Spinal cord (tissue), 10 donors: ENCODE data around the gene CDH23. TPM values are rescaled to one million over a fixed set of nuclear protein-coding genes. Genes with fewer than 3 reads are reported as not detected.

Experiments used
- DNase-seq, 6 donors: peaks; one replicate each; pipeline versions ENCODE4 v3.0.0 to v3.0.0-alpha.2; 2013 to 2015; ENCODE audit warnings: low spot score in 6 of 6, low read depth in 4 of 6
- H3K27ac ChIP-seq: one replicate; pipeline ENCODE4 v1.5.1; 2013; ENCODE audit warnings: low read depth, low read length, control low read depth
- H3K27me3 ChIP-seq: one replicate; pipeline ENCODE4 v1.6.1; 2013; ENCODE audit warnings: low read length; ENCODE audit not compliant: control insufficient read depth, insufficient read depth
- H3K36me3 ChIP-seq: one replicate; pipeline ENCODE4 v1.6.1; 2013; ENCODE audit warnings: low read length; ENCODE audit not compliant: control insufficient read depth, insufficient read depth
- H3K4me1 ChIP-seq: one replicate; pipeline ENCODE4 v1.6.1; 2013; ENCODE audit warnings: low read length; ENCODE audit not compliant: control insufficient read depth, insufficient read depth
- H3K4me3 ChIP-seq: one replicate; pipeline ENCODE4 v1.5.1; 2013; ENCODE audit warnings: low read depth, low read length, control low read depth
- H3K9me3 ChIP-seq: one replicate; pipeline ENCODE4 v1.6.1; 2013; ENCODE audit warnings: low read length; ENCODE audit not compliant: control insufficient read depth, insufficient read depth
- WGBS: methylation state at CpG from one replicate; pipeline ENCODE4 v1.1.5; 2013; ENCODE audit warnings: missing lambda C conversion rate; ENCODE audit not compliant: insufficient coverage; 5-methylcytosine and 5-hydroxymethylcytosine counted together
- long read RNA-seq, 4 donors: transcript quantifications; one replicate each; lab custom pipeline, GENCODE V29; 2026
- polyA plus RNA-seq, 2 donors: library from polyadenylated mRNA; unstranded; fragments of 120-200 nt; gene quantifications; one replicate each; pipeline ENCODE4 v1.2.1, GENCODE V29; 2013; ENCODE audit not compliant: insufficient read length in 2 of 2
- total RNA-seq, 2 donors: library from RNA; depleted of rRNA in 1 of 2; stranded (reverse); fragments of 120-200 nt in 1 of 2; fragments of >200 nt in 1 of 2; gene quantifications; one replicate each; pipeline versions ENCODE4 v1.2.3 to v1.2.4, GENCODE V29; 2013 to 2014
- donor health status: healthy.

Gene CDH23
- total RNA-seq, result 10 to 100 TPM; 15.6 to 16.4 TPM
- 10 to 100 TPM; 21.5 to 24.2 TPM for polyA plus RNA-seq
- long read RNA-seq, donor 1, full-length matches to known transcripts, result 1 of 7 reads
- long read RNA-seq, donor 1, partial matches to known transcripts, result 6 of 7 reads
- long read RNA-seq, donor 1, other reads (novel, unspliced or antisense), result 0 of 7 reads
- long read RNA-seq, donor 2, partial matches to known transcripts, result 0 of 5 reads
- long read RNA-seq, donor 2, other reads (novel, unspliced or antisense), result 5 of 5 reads
- long read RNA-seq, donor 3, partial matches to known transcripts, result 0 of 1 reads
- long read RNA-seq, donor 3, other reads (novel, unspliced or antisense), result 0 of 1 reads
- long read RNA-seq, donor 4, partial matches to known transcripts, result 0 of 15 reads
- long read RNA-seq, donor 4, other reads (novel, unspliced or antisense), result 15 of 15 reads

DNA sequence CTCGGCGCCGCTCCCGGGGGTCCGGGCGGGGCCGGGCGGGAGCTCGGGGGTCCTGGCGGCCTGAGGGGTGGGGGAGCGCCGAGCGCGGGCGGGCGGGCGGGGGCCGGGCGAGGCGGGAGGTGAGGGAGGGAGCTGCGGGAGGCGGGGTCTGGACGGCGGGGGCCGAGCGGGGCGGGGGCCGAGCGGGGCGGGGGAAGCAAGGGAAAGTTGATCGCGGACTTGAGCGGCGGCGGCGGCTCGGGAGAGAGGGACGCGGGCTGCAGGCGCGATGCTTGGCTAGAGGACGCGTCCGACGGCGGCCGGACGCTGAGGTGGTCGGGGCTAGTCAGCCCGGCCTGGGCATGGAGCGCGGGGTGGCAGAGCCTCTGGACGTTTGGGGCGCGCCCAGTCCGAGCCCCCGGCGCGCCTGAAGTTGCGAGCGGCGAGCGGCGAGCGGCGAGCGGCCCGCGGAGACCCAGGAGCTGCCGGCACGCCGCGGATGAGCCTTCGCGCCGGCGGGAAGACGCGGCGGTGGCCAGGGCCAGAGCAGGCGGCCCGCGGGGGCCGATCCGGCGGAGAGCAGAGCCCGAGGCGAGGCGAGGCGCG lies at the start of gene CDH23:
TSS of gene CDH23 (plus strand) at position 210 of the 585 bp plus-strand sequence. CDS start 42,912 bp downstream, outside the sequence.
- DNase-seq, result peak in 2 of 6 donors; percentile 70
- Histone ChIP-seq H3K4me1 (peaks cover 25% of the 10 kb centered on the region), H3K36me3 (no peaks in the 10 kb centered on the region), H3K27ac (no peak within 1 kb of the TSS), H3K9me3 (no peaks in the 10 kb centered on the region), H3K4me3 (peak within 1 kb of the TSS; percentile 34), H3K27me3 (peaks cover 22% of the 10 kb centered on the region)
- WGBS, result under 1% methylated on average over 73 of the region's 91 CpGs

DNA sequence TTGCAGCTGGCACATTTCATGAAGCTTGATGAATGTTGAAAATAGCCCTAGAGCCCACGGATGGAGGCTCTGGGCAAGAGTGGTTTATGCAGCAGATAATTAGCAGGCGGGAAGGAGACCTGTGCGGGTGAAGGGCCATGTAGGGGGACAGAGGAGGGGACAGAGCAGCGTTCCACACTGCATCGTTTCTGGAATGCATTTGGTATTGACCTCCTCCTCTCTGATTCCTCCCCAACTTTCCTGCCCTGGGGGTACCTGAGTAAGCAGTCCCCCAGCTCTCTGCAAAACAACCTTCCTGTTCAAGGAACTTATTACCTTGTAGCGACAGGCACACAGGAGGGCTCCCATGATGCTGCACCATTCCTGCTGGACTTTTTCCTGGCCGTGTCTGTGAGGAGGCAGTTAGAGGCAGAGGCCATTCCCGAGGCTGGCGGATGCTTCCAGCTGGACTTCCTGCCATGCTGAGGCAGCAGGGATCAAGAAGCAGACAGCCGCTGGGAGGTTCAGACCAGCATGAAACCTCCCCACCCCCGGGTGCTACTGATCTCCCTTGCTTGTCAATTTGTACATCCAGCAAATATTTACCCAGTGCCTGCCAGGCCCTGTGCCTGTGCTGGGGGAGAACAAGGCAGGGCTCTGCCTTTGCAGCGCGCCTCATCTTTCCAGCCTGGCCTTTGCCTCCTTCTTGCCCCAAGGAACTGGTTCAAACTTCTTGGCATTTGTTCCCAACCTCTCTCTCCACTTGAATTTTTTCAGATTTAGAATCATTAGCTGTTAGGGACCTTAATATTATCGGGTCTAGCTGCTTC lies 48.9 kb upstream of the CDH23 start:
- peaks cover 9% of the 10 kb centered on the region for H3K36me3 ChIP-seq
- H3K4me1 ChIP-seq, result peaks cover 7% of the 10 kb centered on the region
- H3K27ac ChIP-seq, result no peak overlapping the region
- WGBS, result 70% methylated on average over 10 of the region's 14 CpGs
- H3K4me3 ChIP-seq, result no peak overlapping the region
- H3K9me3 ChIP-seq, result no peaks in the 10 kb centered on the region
- no peak for DNase-seq
- H3K27me3 ChIP-seq, result no peaks in the 10 kb centered on the region

DNA sequence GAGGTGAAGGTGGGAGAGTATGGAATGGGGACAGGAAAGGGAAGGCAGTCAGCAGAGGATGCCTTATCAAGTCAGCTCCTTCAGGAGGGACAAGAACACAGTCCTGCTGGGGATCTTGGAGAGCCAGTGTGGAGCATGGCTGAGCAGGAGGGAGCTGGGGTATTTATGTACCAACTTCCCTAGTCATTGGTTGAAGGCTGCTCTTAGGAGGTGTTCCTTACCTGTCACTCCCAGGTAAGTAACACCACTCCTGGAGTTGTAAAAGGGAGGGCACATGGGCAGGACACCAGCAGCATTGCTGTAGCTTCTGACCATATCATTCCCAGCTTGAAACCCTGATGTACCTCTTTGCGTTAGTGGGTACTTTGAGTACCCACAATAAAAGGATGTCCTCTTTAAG lies 47.9 kb upstream of the CDH23 start:
- no peak overlapping the region for H3K27ac ChIP-seq
- H3K36me3 ChIP-seq, result peaks cover 9% of the 10 kb centered on the region

DNA sequence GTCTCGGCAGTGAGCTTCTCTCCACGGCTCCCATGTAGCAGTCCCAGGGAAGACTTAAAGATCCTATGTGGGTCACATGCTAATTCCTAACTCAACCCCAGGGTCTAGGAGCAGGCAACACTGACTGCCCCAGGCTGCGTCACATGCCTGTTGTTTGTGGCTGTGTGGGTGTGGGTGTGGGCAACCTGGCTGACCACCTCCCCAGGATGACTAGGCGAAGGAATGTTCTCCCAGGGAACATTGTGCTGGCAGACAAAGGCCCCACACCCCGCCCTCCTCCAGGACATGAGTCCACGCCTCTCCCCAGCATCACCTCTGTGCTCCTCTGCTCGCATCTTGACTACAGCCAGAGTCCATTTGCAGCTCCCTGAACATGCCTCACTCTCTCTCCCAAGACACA lies 47.3 kb upstream of the CDH23 start:
- no peak for DNase-seq
- peaks cover 9% of the 10 kb centered on the region for H3K36me3 ChIP-seq
- no peaks in the 10 kb centered on the region for H3K9me3 ChIP-seq
- peaks cover 3% of the 10 kb centered on the region for H3K4me1 ChIP-seq
- H3K27ac ChIP-seq, result no peak overlapping the region
- no peak overlapping the region for H3K4me3 ChIP-seq
- H3K27me3 ChIP-seq, result no peaks in the 10 kb centered on the region
- 98% methylated on average over 6 of the region's 7 CpGs for WGBS

More for the DNA sequence above, 47.9 kb upstream of the CDH23 start:
- no CpG with 5 or more reads among the region's 1 CpG for WGBS
- H3K27me3 ChIP-seq, result no peaks in the 10 kb centered on the region
- no peak overlapping the region for H3K4me3 ChIP-seq
- H3K4me1 ChIP-seq, result peaks cover 9% of the 10 kb centered on the region
- H3K9me3 ChIP-seq, result no peaks in the 10 kb centered on the region
- no peak for DNase-seq

DNA sequence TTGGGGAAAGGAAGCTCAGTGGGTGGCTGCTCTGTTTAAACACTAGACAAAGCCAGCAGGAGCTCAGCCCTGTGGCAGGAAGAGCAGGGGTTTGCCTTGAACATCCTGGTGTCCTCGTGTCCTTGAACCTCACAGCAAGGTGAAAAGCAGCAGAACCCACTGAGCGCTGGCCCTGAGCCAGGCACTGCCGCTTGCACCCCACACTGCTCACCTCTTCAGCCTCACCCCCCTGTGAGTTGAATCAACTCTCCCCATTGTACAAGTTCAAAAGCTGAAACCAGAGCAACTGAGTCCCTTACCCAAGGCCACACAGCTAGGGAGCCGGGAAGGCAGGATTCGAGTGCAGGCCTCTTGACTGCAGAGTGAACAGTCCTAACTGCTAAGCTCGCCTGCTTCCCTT lies 45.6 kb upstream of the CDH23 start:
- Histone ChIP-seq H3K4me3 (no peak overlapping the region), H3K27ac (no peak overlapping the region), H3K4me1 (peaks cover 7% of the 10 kb centered on the region), H3K9me3 (no peaks in the 10 kb centered on the region), H3K27me3 (no peaks in the 10 kb centered on the region), H3K36me3 (peaks cover 9% of the 10 kb centered on the region)
- WGBS, result 77% methylated on average over 6 of the region's 6 CpGs
- DNase-seq, result no peak

DNA sequence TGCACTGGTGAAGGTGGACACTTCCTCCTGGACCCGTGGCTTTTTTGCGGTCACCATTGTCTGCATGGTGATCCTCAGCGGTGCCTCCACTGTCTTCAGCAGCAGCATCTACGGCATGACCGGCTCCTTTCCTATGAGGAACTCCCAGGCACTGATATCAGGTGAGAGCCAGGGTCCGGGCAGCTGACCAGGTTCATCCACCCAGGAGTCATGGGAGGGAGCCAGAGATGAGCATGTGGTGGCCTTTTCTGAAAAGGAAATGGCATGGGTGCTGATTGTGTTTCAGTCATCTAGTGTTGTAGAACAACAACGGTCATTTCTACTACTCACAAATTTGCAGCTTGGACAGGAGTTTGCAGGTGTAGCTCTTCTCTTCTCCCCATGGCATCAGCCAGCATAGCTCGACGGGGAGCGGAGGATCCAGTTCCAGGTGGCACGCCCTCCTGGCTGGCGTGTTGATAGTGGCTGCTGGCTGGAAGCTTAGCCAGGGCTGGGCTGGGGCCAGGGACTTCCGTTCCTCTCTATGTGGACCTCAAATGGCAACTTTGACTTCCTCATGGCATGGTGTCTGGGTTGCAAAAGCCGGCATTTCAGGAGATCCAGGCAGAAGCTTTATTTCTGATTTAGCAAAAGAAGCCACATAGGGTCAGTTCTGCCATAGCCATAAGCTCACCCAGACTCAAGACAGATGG lies 44.9 kb upstream of the CDH23 start:
- no peaks in the 10 kb centered on the region for H3K27me3 ChIP-seq
- H3K36me3 ChIP-seq, result peaks cover 15% of the 10 kb centered on the region
- no peak overlapping the region for H3K27ac ChIP-seq
- H3K4me1 ChIP-seq, result peaks cover 7% of the 10 kb centered on the region
- DNase-seq, result no peak
- no peak overlapping the region for H3K4me3 ChIP-seq
- H3K9me3 ChIP-seq, result no peaks in the 10 kb centered on the region
- WGBS, result 81% methylated on average over 13 of the region's 14 CpGs

DNA sequence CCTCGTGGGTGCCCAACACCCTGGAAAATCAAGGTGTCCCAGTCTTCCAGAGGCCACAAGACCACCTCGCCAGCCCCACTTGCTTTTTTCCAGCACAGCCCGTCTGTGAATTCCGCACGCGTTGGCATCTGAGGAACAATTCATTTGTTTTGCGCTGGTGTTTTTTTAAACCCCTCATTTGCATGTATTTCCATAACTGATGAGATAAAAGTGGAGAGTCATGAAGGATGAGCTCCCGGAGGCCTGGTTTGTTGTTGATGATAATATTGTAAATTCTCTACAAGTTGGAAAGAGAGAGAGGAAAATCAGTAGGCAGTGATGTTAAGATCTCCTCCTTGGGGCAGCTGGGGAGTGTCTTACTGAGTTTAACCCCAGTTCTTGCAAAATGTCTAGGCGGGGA lies 43.1 kb upstream of the CDH23 start:
- no peaks in the 10 kb centered on the region for H3K9me3 ChIP-seq
- H3K4me1 ChIP-seq, result peaks cover 7% of the 10 kb centered on the region
- 32% methylated on average over 4 of the region's 9 CpGs for WGBS
- H3K36me3 ChIP-seq, result peaks cover 24% of the 10 kb centered on the region
- H3K4me3 ChIP-seq, result no peak overlapping the region
- no peaks in the 10 kb centered on the region for H3K27me3 ChIP-seq
- peak in 2 of 6 donors; percentile 64 to 79 for DNase-seq
- no peak overlapping the region for H3K27ac ChIP-seq

DNA sequence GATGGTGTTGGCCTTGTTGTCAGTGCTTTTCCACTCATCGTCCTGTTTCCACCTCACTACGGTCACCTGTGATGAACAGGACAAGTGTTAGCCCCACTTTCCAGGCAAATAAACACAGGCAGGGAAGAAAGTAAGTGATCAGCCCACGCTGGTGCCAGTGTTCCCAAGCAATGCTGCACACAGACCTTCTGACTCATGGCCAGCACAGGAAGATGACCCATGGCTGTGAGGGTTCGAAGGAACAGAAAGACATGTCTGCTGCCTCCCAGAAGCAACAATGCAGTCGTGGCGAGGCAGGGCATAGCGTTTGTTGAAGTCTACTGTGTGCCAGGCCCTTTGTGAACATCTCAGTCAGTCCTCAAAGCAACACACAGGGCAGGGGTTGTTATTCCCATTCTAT lies 41.9 kb upstream of the CDH23 start:
- H3K9me3 ChIP-seq, result no peaks in the 10 kb centered on the region
- peaks cover 28% of the 10 kb centered on the region for H3K36me3 ChIP-seq
- no peaks in the 10 kb centered on the region for H3K27me3 ChIP-seq
- no peak overlapping the region for H3K4me3 ChIP-seq
- peaks cover 7% of the 10 kb centered on the region for H3K4me1 ChIP-seq
- no peak for DNase-seq
- 91% methylated on average over 6 of the region's 7 CpGs for WGBS
- H3K27ac ChIP-seq, result no peak overlapping the region

DNA sequence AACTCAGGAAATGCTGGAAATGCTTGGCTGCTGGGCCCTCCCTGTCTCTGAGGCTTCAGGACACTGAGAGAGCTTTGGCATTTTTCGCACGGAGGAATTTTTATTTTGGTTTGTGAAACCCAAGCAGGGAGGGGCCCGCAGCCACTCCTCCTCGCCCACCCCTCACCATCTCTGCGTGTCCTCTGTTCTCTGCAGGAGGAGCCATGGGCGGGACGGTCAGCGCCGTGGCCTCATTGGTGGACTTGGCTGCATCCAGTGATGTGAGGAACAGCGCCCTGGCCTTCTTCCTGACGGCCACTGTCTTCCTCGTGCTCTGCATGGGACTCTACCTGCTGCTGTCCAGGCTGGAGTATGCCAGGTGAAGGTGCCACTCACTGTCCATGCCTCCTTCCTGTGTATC lies 40.8 kb upstream of the CDH23 start:
- H3K27ac ChIP-seq, result no peak overlapping the region
- WGBS, result 94% methylated on average over 12 of the region's 12 CpGs
- peaks cover 28% of the 10 kb centered on the region for H3K36me3 ChIP-seq
- H3K9me3 ChIP-seq, result no peaks in the 10 kb centered on the region
- H3K4me3 ChIP-seq, result no peak overlapping the region
- no peaks in the 10 kb centered on the region for H3K27me3 ChIP-seq
- DNase-seq, result no peak
- H3K4me1 ChIP-seq, result peaks cover 7% of the 10 kb centered on the region
